ENCODE measurements around the gene ZNF536. TPM values are rescaled to one million over a fixed set of nuclear protein-coding genes. Genes with fewer than 3 reads are reported as not detected.

Gene ZNF536
- total RNA-seq, 1 donor from 2014 or later: not detected

DNA sequence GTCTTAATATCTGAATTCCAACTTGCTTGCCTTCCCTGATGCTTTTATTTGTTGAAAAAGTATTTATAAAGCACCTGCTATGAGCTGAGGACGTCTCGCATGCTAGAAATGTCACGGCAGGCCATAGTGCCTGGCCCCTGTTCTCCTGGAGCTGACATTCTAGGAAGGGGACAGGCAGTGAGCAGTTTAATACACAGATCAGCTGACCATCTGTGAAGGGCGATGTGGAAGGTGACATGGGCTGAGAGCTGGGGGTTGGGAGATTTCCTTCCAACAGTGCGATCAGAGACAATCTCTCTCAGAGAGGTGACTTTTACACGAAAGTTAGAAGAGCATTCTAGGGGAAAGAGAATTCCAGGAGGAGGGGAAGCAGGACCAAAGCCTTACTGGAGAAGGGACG is 153.2 kb downstream of the ZNF536 start:
- no peak for FAIRE-seq
- TF ChIP-seq CTCF (IDR thresholded peaks at IDR 0.05; ENCODE audit: insufficient read depth, low read length, severe bottlenecking): no peak
- Histone ChIP-seq H3K36me3 (ENCODE audit: control insufficient read depth, insufficient read depth, low read length) (no peaks in the 10 kb centered on the region), H3K27me3 (ENCODE audit: control insufficient read depth, insufficient read depth, low read length) (no peaks in the 10 kb centered on the region), H3K4me3 (ENCODE audit: low read depth, low read length) (no peak overlapping the region)
- no peak for DNase-seq (ENCODE audit: low read depth)

DNA sequence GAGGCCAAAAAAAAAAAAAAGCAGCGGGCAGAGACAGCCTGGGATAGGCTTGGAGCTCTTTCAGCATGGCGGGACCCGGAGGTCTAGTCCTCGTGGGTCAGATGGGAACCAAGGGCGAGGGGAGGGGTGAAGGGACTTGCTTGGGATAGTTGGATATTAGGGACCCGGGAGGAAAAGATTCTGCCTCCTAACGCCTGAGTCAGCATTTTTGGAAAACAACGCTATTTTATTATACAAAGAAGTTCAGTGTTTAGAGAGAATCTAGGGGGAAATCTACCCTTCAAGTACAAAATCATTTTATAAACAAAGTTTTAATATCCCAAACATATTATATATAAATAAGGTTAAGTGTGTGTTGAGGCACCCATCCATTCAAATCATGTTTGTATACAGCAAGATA is 156.7 kb downstream of the ZNF536 start:
- FAIRE-seq (no peak), DNase-seq (ENCODE audit: low read depth) (no peak)
- no peaks in the 10 kb centered on the region for H3K36me3 ChIP-seq (ENCODE audit: control insufficient read depth, insufficient read depth, low read length)
- no peak overlapping the region for H3K4me3 ChIP-seq (ENCODE audit: low read depth, low read length)
- no peaks in the 10 kb centered on the region for H3K27me3 ChIP-seq (ENCODE audit: control insufficient read depth, insufficient read depth, low read length)
- TF ChIP-seq CTCF (IDR thresholded peaks at IDR 0.05; ENCODE audit: insufficient read depth, low read length, severe bottlenecking): no peak

DNA sequence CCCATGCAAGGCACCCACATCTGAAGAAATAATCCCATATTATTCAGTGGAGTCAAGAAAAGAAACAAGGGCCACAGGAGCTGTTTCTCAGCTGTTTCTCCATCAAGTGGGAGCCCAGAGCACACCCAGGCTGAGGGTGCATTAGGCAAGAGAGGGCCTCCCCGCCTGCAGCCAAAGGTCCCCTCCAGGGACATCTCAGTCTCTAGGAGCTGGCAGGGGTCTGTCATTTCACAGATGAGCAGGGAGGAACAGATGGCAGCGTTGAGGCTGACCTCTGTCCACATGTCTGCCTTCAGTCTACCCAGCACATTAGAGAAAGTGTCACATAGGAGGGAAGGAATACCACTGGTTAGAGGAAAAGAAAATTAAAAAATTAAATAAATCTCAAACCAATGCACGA is 157.7 kb downstream of the ZNF536 start:
- DNase-seq (ENCODE audit: low read depth) (no peak), FAIRE-seq (no peak)
- Histone ChIP-seq H3K36me3 (ENCODE audit: control insufficient read depth, insufficient read depth, low read length) (no peaks in the 10 kb centered on the region), H3K4me3 (ENCODE audit: low read depth, low read length) (no peak overlapping the region), H3K27me3 (ENCODE audit: control insufficient read depth, insufficient read depth, low read length) (no peaks in the 10 kb centered on the region)
- TF ChIP-seq CTCF (IDR thresholded peaks at IDR 0.05; ENCODE audit: insufficient read depth, low read length, severe bottlenecking): no peak

DNA sequence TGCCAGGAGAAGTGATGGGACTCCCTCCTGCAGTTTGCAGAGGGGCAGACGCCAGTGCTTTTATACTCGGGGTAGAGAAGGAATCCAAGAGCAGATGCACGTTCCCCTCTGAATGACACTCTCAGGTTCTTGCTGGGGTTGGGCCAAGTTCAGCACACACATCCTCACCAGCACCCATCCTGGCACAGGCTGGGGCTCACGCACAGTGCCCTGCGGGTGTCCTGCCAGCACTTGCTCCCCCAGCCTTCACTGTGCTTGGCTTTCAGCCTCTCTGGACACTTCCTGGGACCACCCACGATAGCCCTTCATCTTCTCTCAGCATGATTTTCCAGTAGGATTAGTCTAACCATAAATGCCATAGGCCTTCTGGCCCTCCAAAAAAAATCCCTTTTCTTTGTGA is 158.6 kb downstream of the ZNF536 start:
- no peak for TF ChIP-seq CTCF (IDR thresholded peaks at IDR 0.05; ENCODE audit: insufficient read depth, low read length, severe bottlenecking)
- no peak overlapping the region for H3K4me3 ChIP-seq (ENCODE audit: low read depth, low read length)
- H3K27me3 ChIP-seq (ENCODE audit: control insufficient read depth, insufficient read depth, low read length): no peaks in the 10 kb centered on the region
- no peak for DNase-seq (ENCODE audit: low read depth)
- no peaks in the 10 kb centered on the region for H3K36me3 ChIP-seq (ENCODE audit: control insufficient read depth, insufficient read depth, low read length)
- no peak for FAIRE-seq

GRCh38 chr19:30535011-30535410 is 162.8 kb downstream of the ZNF536 start:
- no peak for DNase-seq (ENCODE audit: low read depth)
- no peaks in the 10 kb centered on the region for H3K27me3 ChIP-seq (ENCODE audit: control insufficient read depth, insufficient read depth, low read length)

More at GRCh38 chr19:30535011-30535410, 162.8 kb downstream of the ZNF536 start:
- Histone ChIP-seq H3K36me3 (ENCODE audit: control insufficient read depth, insufficient read depth, low read length) (no peaks in the 10 kb centered on the region), H3K4me3 (ENCODE audit: low read depth, low read length) (no peak overlapping the region)
- FAIRE-seq: no peak
- no peak for TF ChIP-seq CTCF (IDR thresholded peaks at IDR 0.05; ENCODE audit: insufficient read depth, low read length, severe bottlenecking)

Measured in bronchial epithelial cell (primary cell).